B cell (primary cell): ENCODE measurements around the gene SRRD. TPM values are rescaled to one million over a fixed set of nuclear protein-coding genes. Genes with fewer than 3 reads are reported as not detected.

ENCODE experiments used
- ATAC-seq: fragments of 200-7000 bp; cut with Tn5 transposase; one replicate; pipeline ENCODE4 v1.10.0; 2021; ENCODE audit warnings: low read depth, mild to moderate bottlenecking, moderate number of reproducible peaks, moderate library complexity
- CTCF ChIA-PET: fragments of 350-600 bp; sonication (Branson Sonifier 250); formaldehyde crosslinking; loops from one replicate; lab custom pipeline; 2021; ENCODE audit warnings: antibody characterized with exemption, inconsistent platforms; lab: Charles Lee
- POLR2A ChIA-PET: fragments of 350-600 bp; sonication (Branson Sonifier 250); formaldehyde crosslinking; loops from one replicate; lab custom pipeline; 2021; ENCODE audit warnings: antibody characterized with exemption; lab: Charles Lee
- DNase-seq: peaks from one replicate; pipeline ENCODE4 v3.0.0; 2013
- H2AFZ ChIP-seq: 2 replicates; pipeline ENCODE4 v1.6.1; 2012; ENCODE audit warnings: mild to moderate bottlenecking, low read depth, low read length; ENCODE audit not compliant: insufficient read depth, poor library complexity, severe bottlenecking
- H3K27ac ChIP-seq, 2 donors: 1 replicate in 1 of 2; 2 replicates in 1 of 2; pipeline ENCODE4 v1.5.1; 2012 to 2013; ENCODE audit warnings: low read length in 2 of 2, mild to moderate bottlenecking in 2 of 2, moderate library complexity in 1 of 2
- H3K27me3 ChIP-seq, 4 experiments: fragments of 200-600 bp in 1 of 4; sonication (generic) in 1 of 4; replicated peaks in 1 of 4; 1 replicate in 2 of 4; 2 replicates in 2 of 4; pipeline versions ENCODE4 v1.6.1 to v1.7.0; 2013 to 2016; ENCODE audit warnings: low read length in 3 of 4, mild to moderate bottlenecking in 2 of 4, mixed read lengths in 1 of 4, moderate library complexity in 1 of 4; ENCODE audit not compliant: insufficient read depth in 4 of 4, control insufficient read depth in 3 of 4; ENCODE audit errors: control extremely low read depth in 1 of 4
- H3K36me3 ChIP-seq, 2 experiments: replicated peaks in 1 of 2; 1 replicate in 1 of 2; 2 replicates in 1 of 2; pipeline versions ENCODE4 v1.6.1 to v1.7.1; 2013; ENCODE audit warnings: low read length in 1 of 2; ENCODE audit not compliant: insufficient read depth in 2 of 2, control insufficient read depth in 1 of 2; ENCODE audit errors: control extremely low read depth in 1 of 2, extremely low read depth in 1 of 2
- H3K4me1 ChIP-seq, 2 donors: fragments of 200-600 bp in 1 of 2; sonication (generic) in 1 of 2; 1 replicate in 1 of 2; 2 replicates in 1 of 2; pipeline versions ENCODE4 v1.5.1 to v1.6.1; 2013 to 2017; ENCODE audit warnings: low read length in 2 of 2; ENCODE audit not compliant: control insufficient read depth in 2 of 2, insufficient read depth in 2 of 2
- H3K4me2 ChIP-seq: replicated peaks from 2 replicates; pipeline ENCODE3; 2012; ENCODE audit warnings: mild to moderate bottlenecking, low read depth, low read length; ENCODE audit not compliant: poor library complexity, severe bottlenecking
- H3K4me3 ChIP-seq, 5 experiments: fragments of 200-600 bp in 1 of 5; sonication (generic) in 1 of 5; 1 replicate in 3 of 5; 2 replicates in 2 of 5; pipeline versions ENCODE4 v1.5.1 to v1.7.0; 2011 to 2016; ENCODE audit warnings: low read length in 4 of 5, mild to moderate bottlenecking in 4 of 5, low read depth in 2 of 5, control low read depth in 1 of 5, moderate library complexity in 1 of 5; ENCODE audit not compliant: insufficient read depth in 1 of 5; ENCODE audit errors: control extremely low read depth in 1 of 5, extremely low read depth in 1 of 5
- H3K79me2 ChIP-seq: fragments of 200-600 bp; sonication (generic); one replicate; pipeline ENCODE4 v1.6.0; 2016; ENCODE audit warnings: low read length; ENCODE audit not compliant: control insufficient read depth, insufficient read depth
- H3K9ac ChIP-seq: fragments of 200-600 bp; sonication (generic); 2 replicates; pipeline ENCODE4 v1.6.1; 2017; ENCODE audit warnings: mild to moderate bottlenecking, low read length, moderate library complexity
- H3K9me3 ChIP-seq, 3 donors: one replicate each; pipeline versions ENCODE4 v1.6.1 to v1.7.1; 2013; ENCODE audit warnings: low read length in 2 of 3; ENCODE audit not compliant: control insufficient read depth in 2 of 3, insufficient read depth in 1 of 3; ENCODE audit errors: control extremely low read depth in 1 of 3
- H4K20me1 ChIP-seq: 2 replicates; pipeline ENCODE4 v1.6.0; 2012; ENCODE audit warnings: mild to moderate bottlenecking, low read length; ENCODE audit not compliant: insufficient read depth, control insufficient read depth, poor library complexity, severe bottlenecking
- H3K27ac Mint-ChIP-seq: one replicate; pipeline ENCODE4 v1.8.0; 2021; ENCODE audit warnings: mixed read lengths
- H3K27me3 Mint-ChIP-seq: one replicate; pipeline ENCODE4 v1.8.0; 2021; ENCODE audit warnings: mixed read lengths
- H3K4me1 Mint-ChIP-seq: one replicate; pipeline ENCODE4 v1.8.0; 2021; ENCODE audit warnings: mixed read lengths
- H3K4me3 Mint-ChIP-seq: one replicate; pipeline ENCODE4 v1.8.0; 2021; ENCODE audit warnings: mixed read lengths
- H3K9me3 Mint-ChIP-seq: one replicate; pipeline ENCODE4 v1.8.0; 2022; ENCODE audit warnings: mixed read lengths; ENCODE audit not compliant: insufficient read depth
- EZH2 ChIP-seq: IDR thresholded peaks from 2 replicates; pipeline ENCODE4 v1.6.1; 2012; ENCODE audit warnings: borderline replicate concordance, low read depth, mild to moderate bottlenecking, moderate library complexity, low read length; ENCODE audit not compliant: insufficient read depth, poor library complexity, severe bottlenecking
- WGBS: methylation state at CpG from one replicate; pipeline ENCODE4 v1.1.5; 2013; ENCODE audit warnings: missing lambda C conversion rate; ENCODE audit not compliant: insufficient coverage; 5-methylcytosine and 5-hydroxymethylcytosine counted together
- intact Hi-C: fragments of 100-400 bp; cut with micrococcal nuclease; formaldehyde crosslinking; loops from one replicate; pipeline ENCODE4 v1.10.0; 2022
- polyA plus RNA-seq: library from polyadenylated mRNA; depleted of rRNA; stranded (reverse); fragments of >200 nt; gene quantifications from 2 replicates; pipeline ENCODE4 v1.2.3, GENCODE V29; 2012
- total RNA-seq, 2 donors: library from RNA; stranded (reverse); fragments of 120-200 nt in 1 of 2; gene quantifications; 1 replicate in 1 of 2; 2 replicates in 1 of 2; pipeline versions ENCODE4 v1.2.3 to v1.2.4, GENCODE V29; 2013 to 2022
- TF ChIP-seq, protein P1 (sequence below): fragments of 200-600 bp; IDR thresholded peaks from one replicate; pipeline ENCODE4 v1.8.0; 2022; ENCODE audit warnings: antibody characterized with exemption, mild to moderate bottlenecking

Gene SRRD
- total and polyA plus RNA-seq, 2 donors (not counting 1 experiment from before 2014, with no cell fraction given) = 7.8 to 19.2 TPM

DNA sequence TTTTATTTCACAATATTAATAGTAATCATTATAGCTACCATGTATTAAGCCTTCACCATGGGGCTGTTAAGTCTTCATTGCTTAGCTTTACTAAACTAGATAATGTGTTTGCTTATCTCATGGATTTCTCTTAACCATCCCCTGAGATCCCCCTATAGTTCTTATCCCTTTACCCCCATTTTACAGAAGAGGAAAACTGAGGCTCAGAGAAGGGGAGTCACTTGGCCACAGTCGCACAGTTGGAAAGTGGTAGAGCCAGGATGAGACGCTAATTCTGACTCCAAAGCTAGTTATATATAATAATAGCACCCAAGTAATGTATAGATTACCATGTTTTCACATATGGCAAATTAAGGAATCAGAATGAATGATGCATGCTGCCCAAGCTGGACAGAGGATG is 38.3 kb downstream of the SRRD start:
- TF ChIP-seq, protein P1, sequence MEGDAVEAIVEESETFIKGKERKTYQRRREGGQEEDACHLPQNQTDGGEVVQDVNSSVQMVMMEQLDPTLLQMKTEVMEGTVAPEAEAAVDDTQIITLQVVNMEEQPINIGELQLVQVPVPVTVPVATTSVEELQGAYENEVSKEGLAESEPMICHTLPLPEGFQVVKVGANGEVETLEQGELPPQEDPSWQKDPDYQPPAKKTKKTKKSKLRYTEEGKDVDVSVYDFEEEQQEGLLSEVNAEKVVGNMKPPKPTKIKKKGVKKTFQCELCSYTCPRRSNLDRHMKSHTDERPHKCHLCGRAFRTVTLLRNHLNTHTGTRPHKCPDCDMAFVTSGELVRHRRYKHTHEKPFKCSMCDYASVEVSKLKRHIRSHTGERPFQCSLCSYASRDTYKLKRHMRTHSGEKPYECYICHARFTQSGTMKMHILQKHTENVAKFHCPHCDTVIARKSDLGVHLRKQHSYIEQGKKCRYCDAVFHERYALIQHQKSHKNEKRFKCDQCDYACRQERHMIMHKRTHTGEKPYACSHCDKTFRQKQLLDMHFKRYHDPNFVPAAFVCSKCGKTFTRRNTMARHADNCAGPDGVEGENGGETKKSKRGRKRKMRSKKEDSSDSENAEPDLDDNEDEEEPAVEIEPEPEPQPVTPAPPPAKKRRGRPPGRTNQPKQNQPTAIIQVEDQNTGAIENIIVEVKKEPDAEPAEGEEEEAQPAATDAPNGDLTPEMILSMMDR = no peak
- no peak overlapping the region for H3K4me3 Mint-ChIP-seq
- ATAC-seq = no peak
- H3K9me3 Mint-ChIP-seq = no peaks in the 10 kb centered on the region
- H3K27me3 Mint-ChIP-seq = no peaks in the 10 kb centered on the region
- no peak overlapping the region for H3K27ac Mint-ChIP-seq
- intact Hi-C loops = no loop called here
- no peak overlapping the region for H3K4me3 ChIP-seq
- H3K4me1 Mint-ChIP-seq = peaks cover 3% of the 10 kb centered on the region
- H3K9me3 ChIP-seq = no peaks in the 10 kb centered on the region
- H3K9ac ChIP-seq = no peak overlapping the region
- no peak for DNase-seq
- no peaks in the 10 kb centered on the region for H3K27me3 ChIP-seq
- no peaks in the 10 kb centered on the region for H4K20me1 ChIP-seq
- H3K4me2 ChIP-seq = no peak overlapping the region
- H3K36me3 ChIP-seq = peaks cover 1 to 10% of the 10 kb centered on the region in 2 experiments
- CTCF ChIA-PET = interaction anchor here (1.2 kb wide), 1 partner anchor 9 kb away, joined by 3 read pairs; no protein-coding TSS in a partner anchor
- POLR2A ChIA-PET = no interaction called here
- no peak overlapping the region for H2AFZ ChIP-seq
- no peaks in the 10 kb centered on the region for H3K79me2 ChIP-seq
- H3K27ac ChIP-seq = no peak overlapping the region
- H3K4me1 ChIP-seq = peaks cover 5 to 6% of the 10 kb centered on the region in 2 donors
- no CpG with 5 or more reads among the region's 2 CpGs for WGBS

DNA sequence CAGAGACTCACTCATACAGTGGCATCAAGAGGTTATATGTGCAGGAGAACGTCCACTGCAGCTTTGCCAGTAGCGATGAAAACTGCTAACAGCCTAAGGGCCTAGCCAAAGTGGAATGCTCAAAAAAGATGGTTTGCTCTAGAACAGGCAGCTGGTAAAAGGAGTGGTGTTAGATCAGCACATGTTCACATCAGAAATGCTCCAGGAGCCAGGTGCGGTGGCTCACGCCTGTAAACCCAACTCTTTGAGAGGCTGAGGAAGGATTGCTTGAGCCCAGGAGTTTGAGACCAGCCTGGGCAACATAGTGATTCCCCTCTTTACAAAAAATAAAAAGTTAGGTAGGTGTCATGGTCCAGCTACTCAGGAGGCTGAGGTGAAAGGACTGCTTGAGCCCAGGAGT is 38.9 kb downstream of the SRRD start:
- Histone ChIP-seq H3K36me3 (peaks cover 1 to 15% of the 10 kb centered on the region in 2 experiments), H3K27me3 (no peaks in the 10 kb centered on the region), H4K20me1 (no peaks in the 10 kb centered on the region), H3K4me3 (no peak overlapping the region), H3K27ac (no peak overlapping the region), H3K4me2 (no peak overlapping the region), H3K4me1 (peaks cover 5 to 6% of the 10 kb centered on the region in 2 donors), H3K9ac (no peak overlapping the region), H2AFZ (no peak overlapping the region), H3K79me2 (no peaks in the 10 kb centered on the region), H3K9me3 (no peaks in the 10 kb centered on the region)
- ChIA-PET CTCF (interaction anchor here (1.2 kb wide), 1 partner anchor 9 kb away, joined by 3 read pairs; no protein-coding TSS in a partner anchor), POLR2A (no interaction called here)
- TF ChIP-seq, protein P1 = no peak
- TF ChIP-seq EZH2 = no peak
- no peak overlapping the region for H3K27ac Mint-ChIP-seq
- intact Hi-C loops = no loop called here
- 100% methylated on average over 4 of the region's 4 CpGs for whole genome bisulfite sequencing
- no peak overlapping the region for H3K4me3 Mint-ChIP-seq
- no peaks in the 10 kb centered on the region for H3K9me3 Mint-ChIP-seq
- peaks cover 3% of the 10 kb centered on the region for H3K4me1 Mint-ChIP-seq
- DNase-seq (no peak), ATAC-seq (no peak)
- no peaks in the 10 kb centered on the region for H3K27me3 Mint-ChIP-seq
